H4 (cell line): ENCODE results near the gene ETFB. TPM values are rescaled to one million over a fixed set of nuclear protein-coding genes. Genes with fewer than 3 reads are reported as not detected.
A peak's percentile ranks its signal among the peaks of the same experiment; 100 is the strongest.

Source experiments
- DNase-seq: peaks from one replicate; pipeline ENCODE4 v3.0.0-alpha.2; 2015; ENCODE audit warnings: low spot score
- total RNA-seq: library from RNA; depleted of rRNA; stranded (reverse); fragments of >200 nt; shearing (Covaris generic); gene quantifications from 2 replicates; pipeline ENCODE4 v1.2.3, GENCODE V29; 2014

ETFB gene
- total RNA-seq, 1 experiment from 2014 or later: 397 TPM

DNA sequence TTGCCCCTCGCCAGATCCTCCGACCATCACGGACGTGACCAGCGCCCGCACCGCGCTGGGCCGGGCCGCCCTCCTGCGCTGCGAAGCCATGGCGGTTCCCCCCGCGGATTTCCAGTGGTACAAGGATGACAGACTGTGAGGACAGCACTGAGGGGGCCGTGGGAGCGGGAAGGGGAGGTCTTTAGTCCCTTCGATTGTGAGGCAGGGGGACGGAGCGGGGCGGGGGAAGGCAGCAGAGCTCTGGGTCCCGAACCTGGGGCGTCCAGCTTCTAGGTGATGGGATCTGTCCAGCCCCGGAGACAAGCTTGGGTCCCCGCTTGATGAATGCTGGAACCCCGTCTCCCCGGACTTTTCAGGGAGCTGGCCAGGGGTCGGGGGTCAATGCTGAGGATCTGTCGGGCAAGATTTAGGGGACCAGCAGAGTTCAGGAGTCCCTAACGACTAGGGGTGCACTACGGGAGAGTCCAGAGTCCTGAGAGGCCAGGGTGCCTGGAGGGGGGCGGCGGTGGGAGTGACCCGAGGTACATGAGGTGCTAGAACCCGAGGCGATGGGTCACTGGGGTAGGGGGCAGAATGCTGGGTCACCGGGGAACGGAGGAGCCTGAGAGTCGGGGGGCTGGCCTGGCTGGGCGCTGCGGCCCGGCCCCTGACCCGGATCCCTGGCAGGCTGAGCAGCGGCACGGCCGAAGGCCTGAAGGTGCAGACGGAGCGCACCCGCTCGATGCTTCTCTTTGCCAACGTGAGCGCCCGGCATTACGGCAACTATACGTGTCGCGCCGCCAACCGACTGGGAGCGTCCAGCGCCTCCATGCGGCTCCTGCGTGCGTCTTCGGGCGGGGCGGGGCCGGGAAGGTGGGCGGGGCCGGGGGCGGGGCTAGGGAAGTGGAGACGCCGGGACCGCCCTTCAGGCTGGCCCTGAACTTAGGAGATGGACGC, 38.9 kb downstream of the ETFB start:
- DNase-seq: no peak

DNA sequence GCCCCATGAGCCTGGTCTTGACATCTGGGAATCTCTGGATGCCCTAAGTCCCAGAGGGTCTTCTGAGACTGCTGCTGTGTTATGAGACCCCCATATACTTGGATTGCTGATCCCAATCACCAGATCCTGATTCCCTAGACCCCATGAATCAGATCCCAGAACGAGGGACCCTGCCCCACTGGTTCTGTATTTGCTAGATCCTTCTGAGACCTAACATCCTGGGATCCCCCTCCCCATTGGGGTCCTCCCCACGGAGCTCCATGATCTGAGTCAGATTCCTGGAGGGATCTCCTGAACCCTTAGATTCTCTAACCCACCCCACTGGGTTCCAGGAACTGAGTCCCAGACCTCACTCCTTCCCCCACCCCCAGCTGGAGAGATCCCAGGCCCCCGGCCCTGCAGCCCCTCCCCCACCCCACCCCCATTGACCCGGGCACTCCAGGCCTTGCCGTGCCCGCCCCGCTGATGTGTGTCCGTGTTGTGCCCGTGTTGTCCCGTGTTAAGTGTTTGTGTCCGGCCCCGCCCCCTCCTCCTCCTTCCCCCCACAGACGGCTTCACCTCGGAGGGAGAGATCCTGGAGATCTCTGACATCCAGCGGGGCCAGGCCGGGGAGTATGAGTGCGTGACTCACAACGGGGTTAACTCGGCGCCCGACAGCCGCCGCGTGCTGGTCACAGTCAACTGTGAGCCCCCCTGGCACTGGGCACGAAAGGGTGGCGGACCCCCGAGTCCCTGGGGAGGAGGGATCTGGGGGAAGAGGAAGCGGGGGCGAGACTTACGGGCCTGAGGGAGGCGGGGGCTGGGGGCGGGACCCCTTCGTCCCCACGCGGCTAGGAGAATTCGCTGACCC, 39.7 kb downstream of the ETFB start:
- DNase-seq: no peak

GRCh38 chr19:51325161-51325976, 40.8 kb downstream of the ETFB start:
- no peak for DNase-seq

DNA sequence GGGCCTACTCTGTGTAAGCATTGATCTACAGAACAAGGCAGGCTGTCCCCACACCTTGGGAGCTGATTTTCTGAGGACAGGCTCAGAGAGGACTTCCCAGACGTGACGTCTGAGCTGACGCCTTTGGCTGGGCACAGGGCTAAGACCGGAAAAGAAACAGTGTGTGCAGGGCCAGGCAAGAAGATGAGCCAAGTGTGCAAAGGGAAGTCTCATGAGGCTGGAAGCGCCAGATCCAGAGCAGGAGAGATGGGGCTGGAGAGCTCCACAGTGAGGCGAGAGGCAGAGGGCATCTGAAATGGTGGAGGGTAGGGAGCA, 42.1 kb downstream of the ETFB start:
- no peak for DNase-seq

- DNase-seq: no peak
Observed at GRCh38 chr19:51323481-51324166, 42.6 kb downstream of the ETFB start.

DNA sequence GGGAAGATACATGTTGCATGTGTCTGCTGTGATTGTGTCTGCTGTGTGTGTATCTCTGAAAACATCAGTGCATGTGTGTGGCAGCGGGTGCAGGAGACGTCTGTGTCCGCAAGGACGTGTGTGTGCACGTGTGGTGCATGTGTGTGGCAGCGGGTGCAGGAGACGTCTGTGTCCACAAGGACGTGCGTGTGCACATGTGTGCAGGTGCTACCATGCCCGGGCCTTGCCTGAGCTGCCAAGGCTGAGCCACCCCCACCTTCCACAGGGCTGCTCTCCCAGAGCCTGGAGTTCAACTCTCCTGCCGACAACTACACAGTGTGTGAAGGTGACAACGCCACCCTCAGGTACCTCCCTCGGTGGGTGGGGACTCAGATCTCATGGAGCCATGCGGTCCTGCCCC, 44.4 kb downstream of the ETFB start:
- no peak for DNase-seq

DNA sequence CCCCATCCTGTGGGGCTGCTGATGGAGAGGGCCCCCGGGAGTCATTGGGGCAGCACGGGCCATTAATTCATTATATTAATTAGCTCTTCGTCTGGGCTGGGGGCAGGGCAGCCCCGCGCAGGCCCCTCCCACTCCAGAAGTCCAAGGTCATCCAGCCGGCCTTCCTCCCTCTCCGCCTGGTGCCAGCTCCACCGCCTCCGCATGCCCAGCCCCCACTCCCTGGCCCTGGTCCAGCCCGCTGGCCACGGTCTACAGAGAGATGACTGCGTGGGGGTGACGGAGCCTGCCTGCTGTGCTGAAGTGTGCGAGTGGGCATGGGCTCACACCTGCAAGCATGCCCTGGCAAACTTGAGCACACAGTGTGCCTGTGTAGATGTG, 45.9 kb downstream of the ETFB start:
- no peak for DNase-seq

DNA sequence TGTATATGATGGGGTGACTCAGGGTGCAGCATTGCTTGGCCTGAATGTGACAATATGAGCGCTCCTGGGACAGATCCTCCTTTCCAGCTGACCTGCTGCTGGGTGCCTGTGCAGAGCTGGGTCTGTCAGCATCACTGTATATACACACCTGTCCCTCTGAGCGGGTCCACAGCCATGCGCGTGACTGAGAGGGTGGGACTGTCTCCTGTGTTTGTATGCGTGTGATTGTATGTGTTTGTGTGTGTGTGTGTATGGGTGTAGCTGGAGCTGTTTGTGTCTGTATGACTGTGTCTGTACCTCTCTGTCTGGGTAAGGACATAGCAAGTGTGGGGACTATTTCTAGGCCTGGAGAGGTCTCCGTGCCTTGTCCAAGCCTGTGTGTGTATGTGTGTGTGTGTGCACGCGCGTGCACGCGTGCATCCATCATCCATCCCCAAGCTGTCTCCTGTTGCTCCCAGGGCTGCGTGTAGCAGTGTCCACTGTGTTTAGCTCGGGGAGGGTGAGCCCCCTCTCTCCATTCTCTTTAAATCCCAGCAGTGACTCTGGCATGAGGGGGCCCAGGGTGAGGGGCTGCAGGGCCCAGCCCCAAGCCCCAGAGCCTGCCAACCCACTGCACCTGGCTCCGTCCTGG, 46.4 kb downstream of the ETFB start:
- no peak for DNase-seq

- DNase-seq: no peak
Observed at GRCh38 chr19:51318687-51319648, 47.2 kb downstream of the ETFB start.

GRCh38 chr19:51317968-51318367, 48.2 kb downstream of the ETFB start:
- no peak for DNase-seq

GRCh38 chr19:51317376-51317775, 48.8 kb downstream of the ETFB start:
- no peak for DNase-seq

GRCh38 chr19:51316688-51317087, 49.5 kb downstream of the ETFB start:
- DNase-seq: no peak

DNA sequence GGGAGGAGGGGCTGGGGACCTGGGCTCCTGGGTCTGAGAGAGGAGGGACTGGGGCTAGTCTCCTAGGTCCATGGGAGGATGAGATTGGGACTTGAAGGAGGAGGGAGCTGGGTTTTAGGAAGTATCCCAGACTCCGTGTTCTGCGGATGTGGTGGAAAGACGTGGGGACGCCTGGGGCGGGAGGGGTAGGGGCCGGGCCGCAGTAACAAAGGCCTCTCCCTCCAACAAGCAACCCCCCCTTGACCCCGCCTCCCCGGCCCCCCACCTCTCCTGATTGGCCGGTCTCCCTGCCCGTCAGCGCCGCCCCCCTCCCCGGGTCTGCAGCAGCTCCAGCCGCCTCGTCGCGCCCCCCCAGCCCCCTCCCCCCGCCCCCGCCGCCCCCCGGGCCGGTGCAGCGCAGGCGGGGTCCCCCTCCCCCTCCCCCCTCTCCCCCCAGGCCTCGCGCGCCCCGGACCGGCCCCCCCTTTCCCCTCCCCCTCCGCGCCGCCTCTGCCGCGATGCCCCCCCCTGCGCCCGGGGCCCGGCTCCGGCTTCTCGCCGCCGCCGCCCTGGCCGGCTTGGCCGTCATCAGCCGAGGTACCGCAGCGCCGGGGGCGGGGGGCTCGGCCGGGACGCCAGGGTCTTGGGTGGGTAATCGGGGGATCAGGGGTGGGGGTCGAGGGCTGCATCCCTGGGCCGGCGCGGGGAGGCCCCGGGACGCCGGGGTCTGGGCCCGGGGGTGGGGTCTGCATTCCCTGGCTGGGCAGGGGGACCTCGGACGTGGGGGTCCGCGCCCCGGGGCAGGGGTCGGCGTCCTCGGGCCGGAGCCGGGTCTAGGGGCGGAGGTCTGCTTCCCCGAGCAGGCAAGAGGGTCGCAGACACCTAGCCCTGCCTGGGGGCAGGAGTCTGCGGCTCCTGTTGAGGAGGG, 54.6 kb downstream of the ETFB start, which contains the start of gene IGLON5:
Gene IGLON5 (plus strand): TSS at position 294 of the 907 bp plus-strand sequence. CDS start 204 bp downstream, at position 498.
- peak; percentile 53 for DNase-seq

GRCh38 chr19:51305479-51305878, 60.7 kb downstream of the ETFB start:
- no peak for DNase-seq

DNA sequence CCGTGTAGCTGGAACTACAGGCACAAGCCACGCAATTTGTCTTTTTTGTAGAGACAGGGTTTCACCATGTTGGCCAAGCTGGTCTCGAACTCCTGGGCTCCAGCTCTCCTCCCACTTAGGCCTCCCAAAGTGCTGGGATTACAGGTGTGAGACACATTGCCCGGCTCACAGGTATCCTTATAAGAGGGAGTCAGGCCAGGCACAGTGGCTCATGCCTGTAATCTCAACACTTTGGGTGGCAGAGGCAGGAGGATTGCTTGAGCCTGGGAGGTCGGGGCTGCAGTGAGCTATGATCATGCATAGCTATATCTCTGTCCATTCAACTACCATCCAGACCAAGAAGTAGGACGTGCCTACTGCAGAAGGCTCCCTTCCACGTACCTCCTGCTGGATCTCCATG, 64.9 kb downstream of the ETFB start:
- no peak for DNase-seq

GRCh38 chr19:51297406-51297805, 68.8 kb downstream of the ETFB start:
- DNase-seq: no peak

GRCh38 chr19:51296336-51297093, 69.7 kb downstream of the ETFB start:
- no peak for DNase-seq
